Brain microvascular endothelial cell (primary cell): ENCODE measurements around the gene OR6S1.
"Not testable (repeated sequence)": the region's sequence is repeated elsewhere in the genome, so short reads cannot be mapped to it uniquely, and the experiment has no call there.

Experiments used
- DNase-seq: peaks from one replicate; pipeline ENCODE4 v3.0.0-alpha.2; 2020
- H3K27ac ChIP-seq: fragments of 250-450 bp; sonication (Bioruptor Pico); 2 replicates; pipeline ENCODE4 v1.5.1; 2020; ENCODE audit warnings: mild to moderate bottlenecking, moderate library complexity
- H3K27me3 ChIP-seq: fragments of 250-450 bp; sonication (Bioruptor Pico); replicated peaks from 2 replicates; pipeline ENCODE4 v1.5.1; 2020; ENCODE audit warnings: mild to moderate bottlenecking
- H3K36me3 ChIP-seq: fragments of 250-450 bp; sonication (Bioruptor Pico); replicated peaks from 2 replicates; pipeline ENCODE4 v1.5.1; 2020; ENCODE audit warnings: mild to moderate bottlenecking
- H3K4me3 ChIP-seq: 2 replicates; pipeline ENCODE4 v1.5.1; 2011; ENCODE audit warnings: low read depth, mild to moderate bottlenecking, control low read depth, low read length, moderate library complexity
- CTCF ChIP-seq: IDR thresholded peaks from 2 replicates; pipeline ENCODE4 v1.5.1; 2011; ENCODE audit warnings: low read depth, mild to moderate bottlenecking, moderate library complexity, low read length, control low read depth, inconsistent platforms; ENCODE audit errors: missing control alignments
- in situ Hi-C: cut with HindIII; loops from 2 replicates; pipeline ENCODE4 v1.10.0; 2017; ENCODE audit warnings: low sequenced_read_pairs, low pct_ligation_motif_present

OR6S1 gene

DNA sequence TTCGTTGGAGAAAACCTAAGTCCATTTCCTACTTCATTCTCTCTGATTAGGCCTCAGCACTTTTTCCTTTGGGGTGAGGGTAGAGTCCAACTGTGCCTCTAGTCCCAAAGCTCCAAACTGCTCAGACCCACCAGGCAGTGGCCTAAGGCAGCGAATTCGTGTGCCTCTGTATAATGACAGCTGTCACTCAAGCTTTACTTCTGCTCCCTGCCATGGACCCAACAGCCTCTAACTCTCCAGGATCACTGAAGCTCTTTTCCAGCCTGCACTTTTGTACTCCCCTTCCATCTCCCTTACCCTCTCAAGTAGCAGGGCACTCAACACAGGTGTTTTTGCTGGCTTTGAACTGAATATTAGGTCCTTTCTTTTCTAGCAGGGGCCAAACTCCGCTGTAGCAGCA lies 14.8 kb upstream of the OR6S1 start:
- no peak overlapping the region for H3K27ac ChIP-seq
- no peaks in the 10 kb centered on the region for H3K36me3 ChIP-seq
- no peak overlapping the region for H3K4me3 ChIP-seq
- H3K27me3 ChIP-seq, result peaks cover 11% of the 10 kb centered on the region
- no peak for TF ChIP-seq CTCF
- no peak for DNase-seq
- in situ Hi-C loops, result no loop called here

- no peak for DNase-seq
- H3K27ac ChIP-seq, result no peak overlapping the region
- no peaks in the 10 kb centered on the region for H3K36me3 ChIP-seq
- no peak for TF ChIP-seq CTCF
- no peak overlapping the region for H3K4me3 ChIP-seq
- in situ Hi-C loops, result no loop called here
- peaks cover 11% of the 10 kb centered on the region for H3K27me3 ChIP-seq
These were observed 14.4 kb upstream of the OR6S1 start for GRCh38 chr14:20655851-20656250.

- no peak for TF ChIP-seq CTCF
- Histone ChIP-seq H3K36me3 (no peaks in the 10 kb centered on the region), H3K27me3 (peaks cover 11% of the 10 kb centered on the region), H3K27ac (no peak overlapping the region), H3K4me3 (peak overlapping the region; percentile 36)
- DNase-seq, result peak; percentile 88
- in situ Hi-C loops, result no loop called here
These were observed 11.8 kb upstream of the OR6S1 start for GRCh38 chr14:20652996-20653975.

DNA sequence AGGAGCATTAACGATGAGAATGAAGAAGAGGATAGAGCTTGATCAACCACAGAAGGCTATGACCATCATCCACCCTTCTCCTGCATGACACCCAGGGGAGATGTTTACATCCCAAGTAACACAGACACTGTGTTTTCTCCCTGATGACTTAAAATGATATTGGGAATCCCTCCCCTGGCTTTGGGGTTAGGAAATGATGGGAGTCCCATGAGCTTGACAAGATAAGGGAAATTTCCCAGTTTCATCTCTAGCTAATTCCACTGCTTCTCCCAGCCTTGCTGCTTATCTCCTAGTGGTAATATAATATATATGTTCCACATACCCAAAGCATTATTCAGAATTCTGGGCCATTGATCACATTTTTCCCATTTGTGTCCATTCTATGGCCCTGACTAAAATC lies 4.0 kb upstream of the OR6S1 start:
- no peak for DNase-seq
- Histone ChIP-seq H3K27ac (no peak overlapping the region), H3K36me3 (no peaks in the 10 kb centered on the region), H3K27me3 (peaks cover 2% of the 10 kb centered on the region), H3K4me3 (no peak overlapping the region)
- in situ Hi-C loops, result no loop called here
- no peak for TF ChIP-seq CTCF

GRCh38 chr14:20644520-20644919 lies 3.0 kb upstream of the OR6S1 start:
- H3K27me3 ChIP-seq, result peaks cover 2% of the 10 kb centered on the region
- no peak overlapping the region for H3K4me3 ChIP-seq
- in situ Hi-C loops, result no loop called here
- no peak for TF ChIP-seq CTCF
- no peak for DNase-seq
- no peaks in the 10 kb centered on the region for H3K36me3 ChIP-seq
- no peak overlapping the region for H3K27ac ChIP-seq

DNA sequence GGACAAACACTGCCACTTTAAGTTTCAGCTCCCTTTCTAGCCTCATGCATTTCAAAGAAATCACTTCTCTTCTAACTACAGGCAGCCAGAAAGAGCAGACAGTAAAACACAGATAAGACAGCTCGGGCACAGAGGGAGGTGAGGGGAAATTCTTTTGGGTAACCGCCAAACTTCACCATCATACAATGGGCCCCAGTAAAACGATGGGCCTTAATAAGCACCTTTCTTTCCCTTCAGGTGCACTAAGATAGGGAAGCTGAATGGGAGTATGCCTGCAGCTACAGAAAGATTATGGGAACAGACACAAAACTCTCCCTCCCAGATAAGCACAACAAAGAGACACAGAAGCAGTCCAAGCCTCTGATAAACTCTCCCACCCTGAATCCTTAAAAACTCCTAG lies 1.3 kb upstream of the OR6S1 start:
- H3K4me3 ChIP-seq, DNase-seq, H3K27ac ChIP-seq, H3K27me3 ChIP-seq, in situ Hi-C loops, H3K36me3 ChIP-seq: not testable (repeated sequence)
